WERI-Rb-1 (cell line): Measurements from ENCODE around the gene CASP12.
"Not testable (repeated sequence)": the region's sequence is repeated elsewhere in the genome, so short reads cannot be mapped to it uniquely, and the experiment has no call there.

ENCODE experiments used
- DNase-seq: peaks from one replicate; pipeline ENCODE4 v3.0.0-alpha.2; 2020
- H3K27ac ChIP-seq: fragments of 250-450 bp; sonication (Bioruptor Pico); 2 replicates; pipeline ENCODE4 v1.5.1; 2020; ENCODE audit warnings: mild to moderate bottlenecking, moderate library complexity
- H3K27me3 ChIP-seq: fragments of 250-450 bp; sonication (Bioruptor Pico); 2 replicates; pipeline ENCODE4 v1.5.1; 2021; ENCODE audit warnings: mild to moderate bottlenecking, low read depth, moderate library complexity; ENCODE audit not compliant: insufficient read depth, severe bottlenecking
- H3K36me3 ChIP-seq: fragments of 250-450 bp; sonication (Bioruptor Pico); 2 replicates; pipeline ENCODE4 v1.5.1; 2020; ENCODE audit warnings: mild to moderate bottlenecking, moderate library complexity
- H3K4me3 ChIP-seq: 2 replicates; pipeline ENCODE4 v1.5.1; 2011; ENCODE audit warnings: low read depth, mild to moderate bottlenecking, control low read depth, low read length
- H3K9me3 ChIP-seq: fragments of 250-450 bp; sonication (Bioruptor Pico); 2 replicates; pipeline ENCODE4 v1.5.1; 2021; ENCODE audit warnings: mild to moderate bottlenecking, moderate library complexity; ENCODE audit not compliant: severe bottlenecking
- TF ChIP-seq, protein P1 (sequence below): IDR thresholded peaks from 2 replicates; pipeline ENCODE4 v1.5.1; 2011; ENCODE audit warnings: low read depth, mild to moderate bottlenecking, control low read depth, inconsistent platforms, low read length

Gene CASP12

DNA sequence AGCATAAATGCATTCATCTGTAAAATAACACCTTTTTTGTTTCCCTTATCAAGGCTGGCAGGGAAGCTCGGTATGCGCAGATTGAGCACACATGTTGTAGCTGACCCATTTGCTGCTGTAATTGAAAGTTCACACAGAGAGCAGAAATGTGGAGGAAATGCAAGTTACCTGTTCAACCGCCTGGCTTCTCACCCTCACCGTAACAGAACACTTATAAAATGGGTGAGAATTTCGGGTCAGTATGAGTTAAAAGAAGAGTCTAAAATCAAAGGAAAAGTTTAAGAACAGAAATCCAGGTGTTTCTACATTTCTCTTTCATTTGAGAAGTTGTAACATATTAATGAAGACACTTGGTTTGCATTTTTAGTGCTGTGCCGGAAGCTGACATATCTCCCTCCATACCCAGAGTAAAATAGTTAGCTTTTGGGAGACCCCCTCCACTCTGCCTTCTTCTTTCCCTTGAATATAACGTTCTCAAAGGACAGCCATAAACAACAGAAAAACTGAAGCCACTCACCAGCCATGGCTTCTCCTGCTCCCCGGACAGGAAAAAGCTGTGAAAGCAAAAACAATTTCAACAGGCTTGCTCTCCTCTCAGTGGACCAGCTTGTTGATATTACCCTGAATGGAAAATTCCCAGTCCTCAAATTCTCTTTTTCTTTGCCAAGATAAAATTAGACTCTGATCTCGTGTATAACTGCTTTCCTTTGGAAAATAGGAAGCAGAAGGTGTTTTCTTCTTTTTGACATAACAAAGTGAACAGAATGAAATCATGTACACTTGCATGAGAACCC, at the start of gene CASP12:
TSS of gene CASP12 (minus strand) at position 570 of the 794 bp plus-strand sequence.
- H3K4me3 ChIP-seq, result no peak within 1 kb of the TSS

DNA sequence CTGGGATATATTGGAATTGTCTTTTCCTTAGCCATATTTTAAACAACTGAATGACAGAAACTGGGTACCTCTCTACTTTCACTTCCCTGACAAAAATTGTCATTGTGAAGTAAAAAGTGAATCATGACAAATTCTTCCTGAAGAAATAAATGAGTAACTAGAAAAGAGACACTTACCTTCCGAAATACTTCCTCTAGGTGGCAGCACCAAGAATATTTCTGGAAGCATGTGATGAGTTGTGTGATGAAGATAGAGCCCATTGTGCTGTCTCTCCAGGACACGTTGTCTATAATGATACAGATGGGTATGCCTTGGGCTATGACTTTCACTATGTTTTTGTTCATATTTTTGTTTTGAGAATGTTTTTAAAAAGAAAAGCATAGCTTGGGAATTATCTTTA, 48.6 kb upstream of the CASP12 start:
- Histone ChIP-seq H3K27ac (no peak overlapping the region), H3K9me3 (no peaks in the 10 kb centered on the region), H3K27me3 (no peaks in the 10 kb centered on the region), H3K36me3 (no peaks in the 10 kb centered on the region), H3K4me3 (no peak overlapping the region)
- peak; percentile 10 for DNase-seq
- TF ChIP-seq, protein P1, sequence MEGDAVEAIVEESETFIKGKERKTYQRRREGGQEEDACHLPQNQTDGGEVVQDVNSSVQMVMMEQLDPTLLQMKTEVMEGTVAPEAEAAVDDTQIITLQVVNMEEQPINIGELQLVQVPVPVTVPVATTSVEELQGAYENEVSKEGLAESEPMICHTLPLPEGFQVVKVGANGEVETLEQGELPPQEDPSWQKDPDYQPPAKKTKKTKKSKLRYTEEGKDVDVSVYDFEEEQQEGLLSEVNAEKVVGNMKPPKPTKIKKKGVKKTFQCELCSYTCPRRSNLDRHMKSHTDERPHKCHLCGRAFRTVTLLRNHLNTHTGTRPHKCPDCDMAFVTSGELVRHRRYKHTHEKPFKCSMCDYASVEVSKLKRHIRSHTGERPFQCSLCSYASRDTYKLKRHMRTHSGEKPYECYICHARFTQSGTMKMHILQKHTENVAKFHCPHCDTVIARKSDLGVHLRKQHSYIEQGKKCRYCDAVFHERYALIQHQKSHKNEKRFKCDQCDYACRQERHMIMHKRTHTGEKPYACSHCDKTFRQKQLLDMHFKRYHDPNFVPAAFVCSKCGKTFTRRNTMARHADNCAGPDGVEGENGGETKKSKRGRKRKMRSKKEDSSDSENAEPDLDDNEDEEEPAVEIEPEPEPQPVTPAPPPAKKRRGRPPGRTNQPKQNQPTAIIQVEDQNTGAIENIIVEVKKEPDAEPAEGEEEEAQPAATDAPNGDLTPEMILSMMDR, result peak; percentile 35; the same call in 1 of the 2 replicates

More for the DNA sequence above, at the start of gene CASP12:
- no peaks in the 10 kb centered on the region for H3K9me3 ChIP-seq
- no peak within 1 kb of the TSS for H3K27ac ChIP-seq
- H3K36me3 ChIP-seq, result no peaks in the 10 kb centered on the region
- no peak for DNase-seq
- TF ChIP-seq, protein P1, result no peak
- no peaks in the 10 kb centered on the region for H3K27me3 ChIP-seq

DNA sequence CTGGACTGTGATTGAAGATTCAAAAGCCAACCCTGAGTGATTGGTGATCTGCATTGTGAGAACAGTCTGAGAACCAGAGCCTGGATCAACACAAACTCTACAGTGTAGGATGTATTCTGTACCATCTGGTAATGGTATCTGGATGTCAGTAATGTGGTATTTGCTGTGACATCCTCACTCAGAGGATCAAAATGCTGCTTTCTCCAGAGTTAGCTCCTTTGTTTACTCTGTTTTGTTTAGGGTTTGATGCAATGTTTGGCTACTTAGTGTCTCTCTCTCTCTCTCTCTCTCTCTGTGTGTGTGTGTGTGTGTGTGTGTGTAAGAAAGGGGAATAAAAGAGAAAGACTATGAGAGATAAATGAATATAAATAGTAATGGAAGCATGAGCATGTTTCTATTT, 45.8 kb upstream of the CASP12 start:
- TF ChIP-seq, protein P1, result no peak
- no peak overlapping the region for H3K27ac ChIP-seq
- no peaks in the 10 kb centered on the region for H3K27me3 ChIP-seq
- DNase-seq, result no peak
- H3K4me3 ChIP-seq, result no peak overlapping the region
- no peaks in the 10 kb centered on the region for H3K36me3 ChIP-seq
- H3K9me3 ChIP-seq, result no peaks in the 10 kb centered on the region

DNA sequence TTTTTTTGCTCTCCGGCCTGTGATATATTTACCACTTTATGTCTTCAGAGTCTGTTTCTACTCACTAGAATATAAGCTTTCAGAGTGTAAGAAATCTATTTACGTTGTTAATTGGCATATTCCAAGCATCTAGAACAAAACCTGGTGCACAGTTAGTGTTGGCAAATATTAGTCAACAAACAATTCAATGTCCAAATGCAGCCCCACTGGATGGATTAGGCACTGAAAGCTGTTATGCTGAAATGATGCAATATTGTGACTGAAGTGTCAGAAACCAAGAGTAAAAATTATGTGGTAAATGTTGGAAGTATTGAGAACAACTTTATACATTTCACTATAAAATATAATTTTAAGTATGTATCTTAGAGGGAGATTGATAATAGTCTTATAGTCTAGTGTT, 45.3 kb upstream of the CASP12 start:
- Histone ChIP-seq H3K36me3 (no peaks in the 10 kb centered on the region), H3K27me3 (no peaks in the 10 kb centered on the region), H3K4me3 (no peak overlapping the region), H3K9me3 (no peaks in the 10 kb centered on the region), H3K27ac (no peak overlapping the region)
- DNase-seq, result no peak
- TF ChIP-seq, protein P1, result no peak

DNA sequence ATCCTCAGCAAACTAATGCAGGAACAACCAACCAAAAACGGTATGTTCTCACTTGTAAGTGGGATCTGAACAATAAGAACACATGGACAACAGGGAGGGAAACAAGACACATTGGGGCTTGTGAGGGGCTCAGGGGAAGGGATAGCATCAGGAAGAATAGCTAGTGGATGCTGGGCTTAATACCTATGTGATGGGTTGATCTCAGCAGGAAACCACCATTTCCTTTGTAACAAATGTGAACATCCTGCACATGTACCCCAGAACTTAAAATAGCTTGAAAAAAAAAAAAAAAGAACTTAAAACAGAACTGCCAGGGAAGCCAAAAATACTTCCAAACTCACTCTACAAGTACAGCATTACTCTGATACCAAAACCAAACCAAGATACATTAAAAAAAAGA, 36.3 kb upstream of the CASP12 start:
- Histone ChIP-seq H3K27me3 (no peaks in the 10 kb centered on the region), H3K9me3 (no peaks in the 10 kb centered on the region), H3K4me3 (no peak overlapping the region), H3K36me3 (no peaks in the 10 kb centered on the region), H3K27ac (no peak overlapping the region)
- DNase-seq, result no peak
- TF ChIP-seq, protein P1, result no peak

DNA sequence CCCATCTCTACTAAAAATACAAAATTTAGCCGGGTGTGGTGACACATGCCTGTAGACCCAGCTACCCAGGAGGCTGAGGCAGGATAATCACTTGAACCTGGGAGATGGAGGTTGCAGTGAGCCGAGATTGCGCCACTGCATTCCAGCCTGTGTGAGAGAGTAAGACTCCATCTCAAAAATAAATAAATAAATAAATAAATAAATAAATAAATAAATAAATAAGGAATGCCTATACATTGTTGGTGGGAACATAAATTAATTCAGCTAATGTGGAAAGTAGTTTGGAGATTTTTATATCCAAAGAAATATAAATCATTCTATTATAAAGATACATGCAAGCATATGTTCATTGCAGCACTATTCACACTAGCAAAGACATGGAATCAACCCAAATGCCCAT, 35.8 kb upstream of the CASP12 start:
- H3K27ac ChIP-seq, H3K9me3 ChIP-seq, DNase-seq, H3K4me3 ChIP-seq, H3K36me3 ChIP-seq, H3K27me3 ChIP-seq: not testable (repeated sequence)
